Skeletal muscle cell (primary cell): ENCODE measurements around the gene TTLL12.

ENCODE experiments used
- DNase-seq: peaks from one replicate; pipeline ENCODE4 v3.0.0-alpha.2; 2010; ENCODE audit warnings: low read depth
- H3K4me3 ChIP-seq: 2 replicates; pipeline ENCODE4 v1.5.1; 2011; ENCODE audit warnings: low read depth, mild to moderate bottlenecking, control low read depth, low read length, moderate library complexity

Gene TTLL12

GRCh38 chr22:43179146-43179910, 7.6 kb downstream of the TTLL12 start:
- H3K4me3 ChIP-seq, result no peak overlapping the region
- DNase-seq, result no peak

GRCh38 chr22:43177479-43177878, 9.5 kb downstream of the TTLL12 start:
- DNase-seq, result no peak
- no peak overlapping the region for H3K4me3 ChIP-seq

GRCh38 chr22:43176090-43176489, 10.8 kb downstream of the TTLL12 start:
- no peak for DNase-seq
- no peak overlapping the region for H3K4me3 ChIP-seq

GRCh38 chr22:43174941-43175531, 11.9 kb downstream of the TTLL12 start:
- no peak for DNase-seq

GRCh38 chr22:43173976-43174720, 12.8 kb downstream of the TTLL12 start:
- H3K4me3 ChIP-seq, result no peak overlapping the region

More at GRCh38 chr22:43174941-43175531, 11.9 kb downstream of the TTLL12 start:
- no peak overlapping the region for H3K4me3 ChIP-seq

GRCh38 chr22:43173566-43173965, 13.4 kb downstream of the TTLL12 start:
- no peak for DNase-seq
- no peak overlapping the region for H3K4me3 ChIP-seq

More at GRCh38 chr22:43173976-43174720, 12.8 kb downstream of the TTLL12 start:
- DNase-seq, result no peak

- no peak overlapping the region for H3K4me3 ChIP-seq
- no peak for DNase-seq
Observed at GRCh38 chr22:43172191-43172590, 14.7 kb downstream of the TTLL12 start.

GRCh38 chr22:43171607-43172006, 15.3 kb downstream of the TTLL12 start:
- no peak for DNase-seq
- no peak overlapping the region for H3K4me3 ChIP-seq

- no peak overlapping the region for H3K4me3 ChIP-seq
Observed at GRCh38 chr22:43171019-43171491, 15.9 kb downstream of the TTLL12 start.

GRCh38 chr22:43170131-43170480, 16.8 kb downstream of the TTLL12 start:
- H3K4me3 ChIP-seq, result no peak overlapping the region
- DNase-seq, result no peak

More at GRCh38 chr22:43171019-43171491, 15.9 kb downstream of the TTLL12 start:
- DNase-seq, result no peak

- no peak for DNase-seq
- H3K4me3 ChIP-seq, result no peak overlapping the region
Observed at GRCh38 chr22:43169310-43170130, 17.4 kb downstream of the TTLL12 start.

GRCh38 chr22:43168471-43169309, 18.2 kb downstream of the TTLL12 start:
- no peak overlapping the region for H3K4me3 ChIP-seq
- DNase-seq, result no peak

- no peak overlapping the region for H3K4me3 ChIP-seq
- no peak for DNase-seq
Observed at GRCh38 chr22:43167001-43167589, 19.8 kb downstream of the TTLL12 start.

- no peak overlapping the region for H3K4me3 ChIP-seq
- DNase-seq, result no peak
Observed at GRCh38 chr22:43166132-43166930, 20.6 kb downstream of the TTLL12 start.

GRCh38 chr22:43164636-43165035, 22.3 kb downstream of the TTLL12 start:
- H3K4me3 ChIP-seq, result no peak overlapping the region
- no peak for DNase-seq

GRCh38 chr22:43163241-43163795, 23.6 kb downstream of the TTLL12 start:
- no peak for DNase-seq

GRCh38 chr22:43162412-43163150, 24.4 kb downstream of the TTLL12 start:
- DNase-seq, result no peak
- no peak overlapping the region for H3K4me3 ChIP-seq

More at GRCh38 chr22:43163241-43163795, 23.6 kb downstream of the TTLL12 start:
- H3K4me3 ChIP-seq, result no peak overlapping the region
